HG03280 (cell line): Measurements from ENCODE around the gene NF1.
"Not testable (repeated sequence)": the region's sequence is repeated elsewhere in the genome, so short reads cannot be mapped to it uniquely, and the experiment has no call there.

Experiments
- ATAC-seq: cut with Tn5 transposase; IDR thresholded peaks from one replicate; pipeline ENCODE4 v1.9.1; 2021; ENCODE audit warnings: mild to moderate bottlenecking, moderate library complexity; ENCODE audit not compliant: unreplicated experiment

The NF1 gene

DNA sequence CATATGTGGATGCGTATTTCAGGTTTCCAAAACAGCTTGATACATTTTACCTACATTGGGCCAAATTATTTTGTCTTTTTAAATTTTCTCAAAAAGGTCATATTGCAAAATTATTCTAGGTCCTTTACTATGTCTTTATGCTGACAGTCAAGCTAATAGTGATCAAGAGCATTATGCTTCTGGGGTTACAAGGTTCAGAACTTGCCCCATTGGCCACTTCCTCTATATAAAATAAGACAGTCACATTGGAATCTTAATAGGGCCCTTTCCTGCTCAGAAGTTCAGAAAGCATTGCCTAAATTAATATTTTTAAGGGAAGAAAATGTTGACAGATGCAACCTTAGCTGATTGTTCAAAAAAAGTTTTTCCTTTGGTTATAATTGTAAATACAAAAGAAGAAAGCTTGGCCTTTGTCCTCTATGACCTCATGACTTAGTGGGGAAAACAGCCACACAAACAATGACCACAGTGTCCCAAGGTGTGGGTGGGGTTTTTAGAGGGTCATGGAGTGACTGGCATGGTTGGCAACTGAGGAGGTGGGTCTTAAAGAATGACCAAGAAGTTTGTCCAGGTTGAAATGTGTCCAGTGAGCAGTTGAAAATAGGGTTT lies 284.9 kb downstream of the NF1 start:
- ATAC-seq: no peak

DNA sequence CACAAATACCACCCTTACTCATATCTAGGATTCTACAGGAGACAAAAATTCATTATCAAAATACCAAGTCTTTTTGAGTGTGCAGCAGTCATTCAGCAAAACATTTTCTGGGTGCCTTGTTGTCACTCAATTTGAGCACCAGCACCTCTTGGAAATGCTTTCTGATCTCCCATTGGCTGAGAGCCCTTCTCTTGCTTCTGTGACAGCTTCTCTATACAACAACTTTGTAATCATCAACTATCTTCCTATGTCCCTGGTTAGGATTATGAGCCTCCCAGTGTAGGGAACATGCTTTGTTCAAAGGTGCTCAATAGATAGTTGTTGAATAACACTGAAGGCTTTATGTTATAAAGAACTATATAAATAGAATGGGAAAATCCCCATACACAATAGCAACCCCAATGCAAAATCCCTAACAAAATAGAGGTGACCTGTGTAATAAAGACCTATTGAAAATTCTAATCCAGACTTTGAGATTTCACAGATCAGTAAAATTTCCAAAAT lies 286.4 kb downstream of the NF1 start:
- no peak for ATAC-seq

DNA sequence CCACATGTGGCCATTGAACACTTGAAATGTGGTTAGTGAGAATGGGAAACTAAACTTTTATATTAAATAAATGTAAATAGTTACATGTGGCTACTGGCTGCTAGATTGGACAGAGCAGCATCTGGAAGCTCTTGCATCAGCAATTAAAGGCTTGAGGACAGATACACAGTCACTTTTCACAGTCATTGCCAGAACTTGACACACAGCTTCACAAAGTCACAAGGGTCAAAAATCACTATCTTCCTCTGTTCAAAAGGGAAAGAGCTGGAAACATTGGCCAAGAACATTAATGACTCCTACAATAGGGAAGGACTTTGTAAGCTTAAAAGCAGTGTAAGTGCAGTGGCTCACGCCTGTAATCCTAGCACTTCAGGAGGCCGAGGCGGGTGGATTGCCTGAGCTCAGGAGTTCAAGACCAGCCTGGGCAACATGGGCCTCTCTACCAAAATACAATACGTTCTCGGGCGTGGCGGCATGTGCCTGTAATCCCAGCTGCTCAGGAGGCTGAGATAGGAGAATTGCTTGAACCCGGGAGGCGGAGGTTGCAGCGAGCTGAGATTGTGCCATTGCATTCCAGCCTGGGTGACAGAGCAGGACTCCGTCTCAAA lies 288.0 kb downstream of the NF1 start:
- not testable (repeated sequence) for ATAC-seq

DNA sequence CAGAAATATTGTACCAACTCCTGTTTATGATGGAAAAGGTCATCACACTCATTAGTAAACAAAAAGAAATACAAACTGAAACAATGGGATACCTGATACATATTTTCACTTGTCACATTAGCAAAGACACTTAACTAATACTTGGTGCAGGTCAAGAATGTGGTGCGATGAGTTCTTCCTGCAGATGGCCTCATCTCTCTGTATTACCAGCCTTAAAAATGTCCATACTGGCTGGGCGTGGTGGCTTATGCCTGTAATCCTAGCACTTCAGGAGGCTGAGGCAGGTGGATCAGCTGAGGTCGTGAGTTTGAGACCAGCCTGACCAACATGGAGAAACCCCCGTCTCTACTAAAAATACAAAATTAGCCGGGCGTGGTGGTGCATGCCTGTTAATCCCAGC lies 288.7 kb downstream of the NF1 start:
- ATAC-seq: not testable (repeated sequence)

DNA sequence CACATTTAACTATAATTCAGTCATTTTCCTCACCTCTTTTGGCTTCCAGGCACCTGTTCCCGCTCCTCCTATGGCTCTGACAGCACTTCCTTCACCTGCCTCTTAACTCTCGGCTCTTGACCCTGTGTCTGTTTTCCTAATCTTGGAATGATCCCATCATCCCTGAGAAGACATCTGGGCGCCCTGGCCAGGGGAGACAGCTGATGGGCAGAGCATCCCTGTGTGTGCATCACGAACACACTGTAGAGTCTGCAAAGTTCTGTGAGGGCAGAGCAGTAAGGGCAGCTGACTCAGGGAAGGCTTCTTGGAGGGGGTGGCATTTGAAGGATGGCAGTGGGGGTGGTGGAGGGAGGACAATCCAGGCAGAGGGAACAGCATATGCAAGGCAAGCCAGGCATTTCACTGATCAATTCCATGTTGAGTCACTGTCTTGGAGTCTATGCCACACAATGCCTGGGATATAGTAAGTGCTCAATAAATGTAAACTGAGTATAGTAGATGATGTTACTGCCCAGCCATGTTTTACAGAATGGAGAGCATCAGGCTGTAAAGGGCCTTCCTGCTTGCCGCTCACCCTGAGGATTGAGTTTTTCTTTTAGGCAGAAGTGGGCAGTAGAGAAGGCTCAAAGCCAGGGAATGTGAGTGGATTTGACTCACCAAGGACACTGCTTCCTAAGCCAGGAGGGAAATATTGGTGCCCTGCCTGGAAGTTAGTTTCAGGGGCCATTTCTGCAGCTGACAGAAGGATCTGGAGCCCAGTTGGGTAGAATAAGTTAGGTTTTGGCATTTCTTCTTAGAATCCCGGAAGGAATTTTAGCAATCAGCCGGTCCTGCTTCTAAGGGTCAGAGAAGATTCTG lies 290.9 kb downstream of the NF1 start:
- no peak for ATAC-seq

DNA sequence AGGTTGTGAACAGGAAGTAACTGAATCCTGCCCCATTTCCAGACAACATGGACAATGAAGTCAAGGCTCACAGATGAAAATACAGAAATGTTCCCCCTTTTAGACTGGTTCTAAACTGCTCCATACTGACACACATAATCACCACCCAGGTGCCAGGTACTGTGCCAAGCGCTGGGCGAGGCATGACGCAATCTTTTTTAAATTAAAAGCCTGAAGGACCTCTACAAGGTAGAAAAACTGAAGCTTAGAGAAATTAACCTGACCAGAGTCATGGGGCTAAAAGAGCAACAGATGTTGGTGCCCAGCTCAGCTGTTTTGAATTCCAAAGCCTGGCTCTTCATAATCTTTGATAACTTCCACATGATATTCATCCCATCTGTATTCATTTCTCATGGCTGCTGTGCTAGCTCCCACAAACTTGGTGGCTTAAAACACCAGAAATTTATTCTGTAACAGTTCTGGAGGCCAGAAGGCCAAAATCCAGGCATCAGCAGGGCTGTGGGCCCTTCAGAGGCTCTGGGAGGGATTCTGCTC lies 291.8 kb downstream of the NF1 start:
- ATAC-seq: no peak

DNA sequence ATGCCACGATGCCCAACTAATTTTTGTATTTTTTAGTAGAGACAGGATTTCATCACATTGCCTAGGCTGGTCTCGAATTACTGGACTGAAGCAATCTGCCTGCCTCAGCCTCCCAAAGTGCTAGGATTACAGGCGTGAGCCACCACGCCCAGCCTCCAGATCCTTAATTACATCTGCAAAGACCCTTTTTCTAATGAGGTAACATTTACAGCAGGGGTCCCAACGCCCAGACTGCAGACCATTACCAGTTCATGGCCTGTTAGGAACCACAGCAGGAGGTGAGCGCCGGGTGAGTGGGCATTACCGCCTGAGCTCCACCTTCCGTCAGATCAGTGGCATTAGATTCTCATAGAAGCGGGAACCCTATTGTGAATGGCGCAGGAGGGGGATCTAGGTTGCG lies 292.7 kb downstream of the NF1 start:
- no peak for ATAC-seq

DNA sequence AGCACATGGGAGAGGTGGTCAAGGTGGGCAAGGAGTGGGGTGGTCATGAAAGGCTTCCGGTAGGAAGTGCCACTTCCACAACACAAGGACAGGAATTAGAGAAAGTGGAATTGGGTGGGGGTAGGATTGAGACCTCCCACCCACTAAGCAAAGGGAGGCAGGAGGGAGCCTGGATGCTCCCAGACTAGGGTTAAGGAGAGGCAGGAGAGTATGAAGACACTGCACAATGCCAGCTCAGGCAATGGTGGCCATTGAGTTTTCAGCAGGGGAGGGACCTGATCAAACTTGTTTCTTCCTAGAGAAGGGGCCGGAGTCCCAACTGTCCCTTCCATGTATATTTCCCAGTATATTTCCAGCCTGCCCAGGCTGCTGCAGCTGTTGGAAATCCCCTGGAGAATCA lies 293.6 kb downstream of the NF1 start:
- ATAC-seq: no peak

DNA sequence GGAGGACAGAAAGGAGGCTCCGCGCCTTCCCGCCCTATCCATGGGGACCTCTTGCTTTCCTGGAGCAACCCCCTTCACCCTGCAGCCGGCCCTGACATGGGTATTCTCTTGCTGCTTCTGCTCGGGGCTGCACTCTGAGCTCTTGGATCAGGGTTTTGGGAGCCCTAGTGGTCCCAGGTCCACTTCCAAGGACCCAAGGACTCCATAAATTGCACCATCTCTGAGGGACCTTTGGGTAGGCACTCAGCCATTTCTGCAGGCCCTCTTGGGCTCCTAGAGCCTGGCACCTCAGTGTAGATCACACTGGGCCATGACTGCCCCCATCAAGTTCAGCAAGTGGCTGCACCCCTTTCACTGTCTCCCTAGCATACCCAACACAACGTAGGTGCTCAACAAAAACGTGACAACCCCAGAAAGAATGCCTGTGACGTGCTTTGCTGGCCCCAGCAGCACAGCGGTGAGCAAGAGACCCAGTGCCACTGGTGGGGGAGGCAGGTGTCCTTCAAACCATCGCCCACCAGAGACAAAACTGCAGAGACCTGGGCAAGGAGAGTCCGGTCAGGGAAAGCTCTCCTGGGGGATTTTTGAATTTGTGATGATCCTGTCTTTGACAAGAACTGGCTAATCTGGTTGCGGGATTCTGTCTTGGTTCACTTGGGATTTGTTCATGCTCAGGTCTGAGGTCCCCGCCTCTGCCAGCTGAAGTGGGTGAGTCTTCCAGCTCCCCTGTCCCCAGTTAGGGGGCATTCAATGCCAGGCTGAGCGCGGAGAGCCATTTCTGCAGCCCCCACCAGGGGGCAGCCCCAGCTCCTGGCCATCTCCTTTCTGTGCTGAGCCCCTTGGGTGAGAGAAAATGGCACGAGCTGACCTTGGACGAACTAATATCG lies 294.2 kb downstream of the NF1 start:
- no peak for ATAC-seq

DNA sequence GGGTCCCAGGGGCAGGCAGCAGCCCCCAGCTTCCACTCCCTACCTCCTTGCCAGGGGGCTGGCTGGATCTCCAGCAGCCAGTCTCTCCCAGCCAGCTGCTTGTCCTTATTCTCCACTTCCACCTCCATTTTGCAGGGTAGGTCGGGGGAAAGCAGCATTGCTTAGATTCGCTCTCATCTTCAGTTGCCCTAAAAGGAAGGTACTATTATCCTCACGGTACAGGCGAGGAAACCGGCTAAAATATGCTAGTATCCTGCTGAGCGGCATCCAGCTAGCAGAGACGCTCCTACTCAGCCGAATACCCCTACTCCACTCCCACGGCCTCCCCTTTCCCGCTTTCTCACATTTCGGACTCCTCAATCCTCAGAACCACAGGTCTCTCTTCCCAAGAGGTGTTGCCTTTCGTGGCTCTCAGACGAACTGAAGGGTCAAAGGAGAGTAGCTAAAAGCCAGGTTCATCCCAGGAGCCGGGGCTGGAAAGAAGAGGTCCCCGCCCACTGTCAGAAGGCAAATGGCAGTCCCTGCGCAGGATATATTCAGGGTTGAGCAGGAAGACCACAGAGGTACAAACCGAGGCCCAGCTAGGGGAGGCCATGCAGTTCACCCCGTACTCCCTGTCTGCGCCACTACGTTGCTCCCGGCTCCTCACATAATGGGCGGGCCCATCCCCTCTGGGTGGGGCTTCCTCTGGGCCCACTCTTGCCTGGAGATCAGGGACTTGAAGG lies 295.0 kb downstream of the NF1 start:
- no peak for ATAC-seq

DNA sequence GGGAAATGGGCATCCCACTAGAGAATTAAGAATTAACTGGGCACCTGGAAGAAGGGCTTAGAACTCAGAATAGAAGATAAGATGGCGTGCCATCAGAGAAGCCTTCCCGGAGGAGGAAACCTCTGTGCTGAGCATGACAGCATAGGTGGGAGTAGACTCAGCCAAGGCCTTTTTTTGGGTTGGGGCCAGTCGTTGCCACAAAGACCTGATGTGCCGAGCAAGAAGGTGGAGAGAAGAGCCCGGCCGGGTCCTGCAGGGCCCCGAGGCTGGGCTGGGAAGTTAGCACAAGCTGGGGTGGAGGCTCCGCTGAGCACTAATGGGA lies 295.6 kb downstream of the NF1 start:
- ATAC-seq: no peak

DNA sequence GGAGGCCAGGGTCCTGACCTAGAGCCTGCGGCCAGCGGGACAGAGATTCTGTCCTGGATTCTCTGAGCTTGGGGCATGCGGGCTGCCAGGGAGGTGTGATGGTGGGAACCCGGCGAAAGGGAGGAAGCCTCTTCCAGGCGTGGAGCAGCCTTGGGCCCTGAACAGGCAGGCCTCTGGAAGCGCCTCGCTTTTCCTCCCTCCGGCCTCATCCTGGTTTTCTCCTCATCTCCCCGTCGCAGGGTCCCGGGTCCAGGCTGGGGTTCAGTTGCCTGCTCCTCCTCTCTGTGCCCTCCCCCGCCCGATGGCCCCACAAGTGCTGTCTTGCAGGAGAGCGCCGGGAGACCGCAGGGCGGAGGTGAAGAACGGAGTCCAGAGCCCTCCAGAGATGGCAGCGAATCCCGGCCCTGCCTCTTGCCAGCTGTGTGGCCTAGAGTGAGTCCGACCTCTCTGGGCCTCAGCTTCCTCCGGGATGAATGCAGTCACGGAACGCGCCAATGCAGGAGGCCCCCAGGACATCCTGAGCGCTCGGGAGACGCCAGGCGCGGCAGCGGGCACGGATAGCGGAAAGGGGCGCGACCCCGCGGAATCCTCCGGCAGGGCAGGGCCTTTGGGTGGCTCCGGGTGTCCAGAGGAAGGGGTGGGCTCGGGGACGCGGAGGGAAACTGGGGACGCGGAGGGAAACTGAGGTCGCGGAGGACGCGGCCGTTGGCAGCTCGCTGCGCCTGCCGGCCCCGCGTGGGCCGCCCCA lies 296.1 kb downstream of the NF1 start:
- no peak for ATAC-seq

DNA sequence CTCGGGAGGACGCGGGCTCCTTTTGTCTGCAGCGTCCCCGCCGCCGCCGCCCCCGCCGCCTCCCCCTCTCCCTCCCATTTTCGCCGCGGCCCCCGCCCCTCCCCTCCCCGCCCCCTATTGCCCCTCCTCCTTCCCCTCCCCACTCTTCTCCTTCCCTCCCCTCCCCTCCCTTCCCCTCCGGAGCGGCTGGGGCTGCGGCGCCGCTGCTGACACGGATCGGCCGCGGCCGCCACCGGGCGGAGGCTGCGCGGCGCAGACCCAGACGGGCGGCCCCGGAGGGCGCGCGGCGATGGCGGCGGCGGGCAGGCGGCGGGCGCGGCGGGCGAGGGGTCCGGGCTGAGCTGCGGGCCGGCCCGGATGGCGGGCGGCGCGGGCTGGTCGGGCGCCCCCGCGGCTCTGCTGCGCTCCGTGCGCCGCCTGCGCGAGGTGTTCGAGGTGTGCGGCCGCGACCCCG lies 296.7 kb downstream of the NF1 start, which contains the start of gene RAB11FIP4:
Gene RAB11FIP4 (plus strand): TSS at position 180 of the 454 bp plus-strand sequence. CDS start 178 bp downstream, at position 358.
- no peak for ATAC-seq

DNA sequence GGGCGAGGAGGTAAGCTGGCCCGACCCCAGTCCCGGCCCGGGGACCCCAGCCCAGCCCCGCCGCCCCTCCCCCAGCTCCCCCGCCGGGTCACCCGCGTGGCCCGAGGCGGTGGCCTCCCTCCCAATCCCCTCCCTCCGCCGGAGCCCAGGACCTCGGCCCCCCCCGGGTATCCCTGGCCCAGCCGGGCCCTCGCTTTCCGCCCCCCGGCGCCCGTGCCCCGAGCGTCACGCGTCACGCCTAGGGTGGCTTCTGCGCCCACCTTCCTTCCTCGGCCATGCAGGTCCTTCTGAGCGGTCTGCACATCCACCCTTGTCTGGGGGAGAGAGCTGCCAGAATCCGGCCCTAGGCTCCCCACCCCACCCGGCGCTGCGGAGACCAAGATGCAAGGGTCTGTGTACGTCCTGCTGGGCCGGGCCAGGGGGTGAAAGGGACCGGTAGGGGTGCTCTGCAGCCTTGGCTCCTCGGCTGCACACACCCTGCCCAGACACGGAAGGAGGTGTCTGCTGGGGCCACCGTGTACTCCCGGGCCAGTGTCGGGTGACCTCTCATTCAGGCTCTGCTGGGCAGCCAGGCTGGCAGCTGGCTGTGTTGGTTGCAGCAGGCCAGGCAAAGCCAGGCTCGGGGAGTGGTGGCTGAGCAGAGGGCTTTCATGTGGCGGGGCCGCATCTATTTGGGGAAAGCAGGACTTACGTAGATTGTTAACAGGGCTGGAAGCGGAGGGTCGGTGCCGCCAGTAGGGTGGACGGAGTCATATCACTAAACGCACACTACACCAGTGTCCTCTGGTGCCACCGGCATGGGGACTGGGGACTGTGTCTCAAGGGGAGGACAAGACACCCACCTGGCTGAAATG lies 297.5 kb downstream of the NF1 start:
- ATAC-seq: no peak

DNA sequence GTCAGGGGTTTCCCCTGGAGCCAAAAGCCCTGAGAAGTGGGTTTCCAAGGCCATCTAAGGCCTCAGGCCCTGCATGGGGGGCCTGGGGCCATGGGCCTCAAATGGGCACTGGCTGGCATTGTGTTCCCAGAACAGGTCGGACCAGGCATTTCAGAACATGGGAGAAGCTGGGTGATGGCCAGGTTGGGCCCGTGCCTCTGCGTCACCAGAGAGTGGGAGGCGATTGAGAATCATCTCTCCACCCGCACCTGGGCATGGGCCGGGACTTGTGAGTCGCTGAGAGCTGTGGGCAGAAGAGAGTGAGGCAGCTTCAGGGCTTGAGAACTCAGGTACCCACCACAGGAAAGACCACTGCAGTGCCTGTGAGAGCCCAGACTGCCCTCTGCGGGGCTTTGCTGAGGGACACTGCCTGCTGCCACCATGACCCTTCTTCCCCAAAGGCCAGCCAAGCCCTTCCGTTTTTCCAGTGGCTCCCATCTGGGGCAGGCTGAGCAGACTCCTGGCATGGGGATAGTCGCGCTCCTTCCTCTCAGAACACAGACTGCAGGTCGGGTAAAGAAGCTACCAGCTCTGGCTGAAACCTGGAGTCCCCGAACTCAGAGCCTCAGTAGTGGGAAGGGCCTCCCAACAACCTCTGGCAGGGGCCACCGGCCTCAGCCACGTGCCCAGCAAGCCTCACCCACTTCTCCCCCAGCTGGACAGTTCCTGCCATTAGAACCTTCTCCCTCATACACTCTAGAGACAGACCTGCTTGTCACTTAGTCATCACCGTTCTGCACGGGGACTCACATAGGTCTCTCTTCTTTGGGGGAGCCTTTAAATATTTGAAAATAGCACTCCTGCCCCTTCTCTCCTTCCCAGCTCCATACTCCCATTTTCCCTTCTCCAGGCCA lies 298.3 kb downstream of the NF1 start:
- ATAC-seq: no peak

DNA sequence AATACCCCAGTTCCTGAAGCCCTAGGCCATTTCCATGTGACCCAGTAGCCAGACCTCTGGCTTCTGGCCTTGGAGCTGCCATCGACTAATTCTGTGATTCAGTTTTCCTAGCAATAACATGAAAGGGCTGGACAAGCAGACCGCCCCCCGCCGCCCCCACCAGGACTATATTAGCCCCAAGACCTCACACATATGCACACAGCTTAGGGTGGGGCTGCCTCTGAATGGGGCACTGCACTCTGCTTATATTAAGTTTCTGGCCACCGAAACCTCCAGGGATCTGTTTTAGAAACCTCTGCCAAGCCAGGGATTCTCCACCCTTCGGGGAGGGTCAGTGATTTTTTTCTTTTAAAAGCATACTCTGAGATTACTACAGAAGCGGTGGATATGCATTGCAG lies 299.0 kb downstream of the NF1 start:
- no peak for ATAC-seq

DNA sequence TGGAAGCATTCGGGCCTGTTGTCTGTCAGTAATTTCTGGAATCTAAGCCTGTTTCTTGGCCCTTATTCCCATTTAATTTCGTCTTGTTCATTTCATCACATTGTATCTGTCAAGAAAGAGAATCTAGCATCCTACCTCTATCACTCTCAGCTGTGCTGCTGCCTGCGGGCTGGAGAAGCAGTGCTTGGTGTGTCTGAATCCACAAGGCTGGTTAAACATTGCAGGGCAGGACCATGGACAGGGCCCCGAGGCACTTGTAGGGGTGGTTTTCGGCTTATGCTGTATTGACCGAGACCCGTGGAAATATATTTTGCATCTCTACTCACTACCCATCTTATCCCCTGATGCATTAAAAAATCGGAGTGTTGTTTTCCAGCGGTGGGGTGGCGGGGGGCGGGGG lies 299.8 kb downstream of the NF1 start:
- no peak for ATAC-seq
